LNCAP (cell line): Measurements from ENCODE around the gene ZNF474.

ENCODE experiments used
- TF ChIP-seq, protein P1 (sequence below): fragments of 450-650 bp; IDR thresholded peaks from 2 replicates; pipeline ENCODE4 v1.5.1; 2017; ENCODE audit warnings: mild to moderate bottlenecking

Gene ZNF474

DNA sequence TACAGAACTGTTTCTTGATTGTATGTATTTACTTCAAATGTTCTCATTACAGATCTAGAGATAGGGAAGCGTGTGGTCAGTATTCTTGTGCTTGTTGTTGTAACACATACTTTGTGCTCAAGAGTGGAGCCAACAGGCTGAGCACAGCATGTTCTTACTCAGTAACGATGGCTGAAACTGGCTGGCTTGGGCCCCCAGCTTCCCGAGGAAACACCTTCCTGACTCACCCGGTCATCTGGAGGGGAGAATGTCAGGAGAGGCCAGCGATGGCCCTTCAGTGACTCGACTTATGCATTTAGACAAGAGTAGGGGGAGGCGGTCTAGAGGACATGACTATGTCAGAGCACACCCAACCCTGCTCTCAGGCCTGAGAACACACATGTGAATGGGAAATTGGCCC is 25.6 kb downstream of the ZNF474 start:
- TF ChIP-seq, protein P1, sequence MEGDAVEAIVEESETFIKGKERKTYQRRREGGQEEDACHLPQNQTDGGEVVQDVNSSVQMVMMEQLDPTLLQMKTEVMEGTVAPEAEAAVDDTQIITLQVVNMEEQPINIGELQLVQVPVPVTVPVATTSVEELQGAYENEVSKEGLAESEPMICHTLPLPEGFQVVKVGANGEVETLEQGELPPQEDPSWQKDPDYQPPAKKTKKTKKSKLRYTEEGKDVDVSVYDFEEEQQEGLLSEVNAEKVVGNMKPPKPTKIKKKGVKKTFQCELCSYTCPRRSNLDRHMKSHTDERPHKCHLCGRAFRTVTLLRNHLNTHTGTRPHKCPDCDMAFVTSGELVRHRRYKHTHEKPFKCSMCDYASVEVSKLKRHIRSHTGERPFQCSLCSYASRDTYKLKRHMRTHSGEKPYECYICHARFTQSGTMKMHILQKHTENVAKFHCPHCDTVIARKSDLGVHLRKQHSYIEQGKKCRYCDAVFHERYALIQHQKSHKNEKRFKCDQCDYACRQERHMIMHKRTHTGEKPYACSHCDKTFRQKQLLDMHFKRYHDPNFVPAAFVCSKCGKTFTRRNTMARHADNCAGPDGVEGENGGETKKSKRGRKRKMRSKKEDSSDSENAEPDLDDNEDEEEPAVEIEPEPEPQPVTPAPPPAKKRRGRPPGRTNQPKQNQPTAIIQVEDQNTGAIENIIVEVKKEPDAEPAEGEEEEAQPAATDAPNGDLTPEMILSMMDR = no peak

DNA sequence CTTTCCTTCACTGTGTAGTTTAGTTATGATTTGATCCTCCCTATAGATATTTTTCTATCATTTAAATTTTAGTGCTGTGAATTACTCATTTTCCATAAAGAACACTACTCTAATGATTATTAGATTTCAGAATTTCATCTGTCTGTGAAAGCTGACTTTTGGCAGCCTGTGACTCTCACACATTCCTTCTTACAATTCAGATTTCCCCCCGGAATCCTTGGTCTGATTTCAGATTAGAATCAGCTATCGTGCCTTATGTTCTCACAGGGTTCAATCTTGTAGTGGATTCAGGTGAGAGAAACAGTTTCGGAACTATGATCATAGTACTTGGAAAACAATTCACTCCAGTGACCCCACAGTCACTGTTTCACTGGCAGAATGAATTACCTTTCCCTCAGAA is 26.2 kb downstream of the ZNF474 start:
- TF ChIP-seq, protein P1 = no peak

DNA sequence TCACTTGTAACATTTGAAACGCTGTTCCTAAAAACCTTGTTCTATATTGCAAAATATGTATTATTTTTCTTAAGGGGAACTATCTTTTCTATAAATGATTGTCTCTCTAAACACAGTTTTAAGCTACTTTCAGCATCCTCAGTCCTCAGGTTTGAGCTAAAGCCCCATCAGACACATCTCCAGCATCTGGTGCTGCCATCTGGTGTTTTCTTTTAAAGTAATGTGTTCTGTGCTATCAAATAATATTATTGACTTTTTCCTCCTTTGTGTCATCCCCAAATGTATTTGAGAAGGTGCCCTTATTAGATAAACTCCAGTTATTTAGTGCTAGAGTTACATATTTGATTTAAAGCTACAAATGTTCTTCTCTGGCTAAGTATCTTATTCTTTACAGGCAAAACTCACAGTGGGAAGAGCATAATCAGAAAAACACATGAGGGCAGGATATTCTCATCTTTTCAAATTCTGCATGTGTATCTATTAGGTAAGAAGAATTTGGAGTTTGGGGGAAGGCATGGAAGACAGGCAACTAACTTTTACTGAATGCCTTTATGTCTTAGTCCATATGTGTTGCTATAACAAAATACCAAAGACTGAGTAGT is 27.5 kb downstream of the ZNF474 start:
- TF ChIP-seq, protein P1 = peak; percentile 45; the same call in 1 of the 2 replicates

DNA sequence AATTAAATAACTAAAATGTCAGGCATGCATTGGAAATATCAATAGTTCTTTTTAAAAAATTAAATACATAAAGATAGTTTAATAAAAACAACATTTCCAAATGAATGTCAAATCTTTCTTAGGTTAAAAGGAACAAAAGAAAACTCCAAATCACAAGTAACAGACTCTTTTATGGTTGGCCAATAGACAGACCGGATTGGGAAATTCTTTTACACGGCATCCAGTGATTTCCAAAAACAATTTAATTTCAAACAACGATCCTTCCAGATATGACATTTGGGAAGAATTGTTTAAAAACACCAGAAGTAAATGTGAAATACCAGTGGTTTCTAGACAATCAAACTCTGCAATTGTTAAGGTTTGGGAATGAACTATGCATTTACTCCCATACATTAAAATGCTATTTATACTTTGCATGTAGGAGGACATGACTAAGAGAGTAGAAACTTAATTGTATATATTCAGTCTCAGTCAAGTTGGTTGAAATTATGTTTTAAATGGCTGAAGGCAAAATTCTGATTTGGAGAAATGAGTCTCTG is 32.8 kb downstream of the ZNF474 start:
- TF ChIP-seq, protein P1 = no peak

DNA sequence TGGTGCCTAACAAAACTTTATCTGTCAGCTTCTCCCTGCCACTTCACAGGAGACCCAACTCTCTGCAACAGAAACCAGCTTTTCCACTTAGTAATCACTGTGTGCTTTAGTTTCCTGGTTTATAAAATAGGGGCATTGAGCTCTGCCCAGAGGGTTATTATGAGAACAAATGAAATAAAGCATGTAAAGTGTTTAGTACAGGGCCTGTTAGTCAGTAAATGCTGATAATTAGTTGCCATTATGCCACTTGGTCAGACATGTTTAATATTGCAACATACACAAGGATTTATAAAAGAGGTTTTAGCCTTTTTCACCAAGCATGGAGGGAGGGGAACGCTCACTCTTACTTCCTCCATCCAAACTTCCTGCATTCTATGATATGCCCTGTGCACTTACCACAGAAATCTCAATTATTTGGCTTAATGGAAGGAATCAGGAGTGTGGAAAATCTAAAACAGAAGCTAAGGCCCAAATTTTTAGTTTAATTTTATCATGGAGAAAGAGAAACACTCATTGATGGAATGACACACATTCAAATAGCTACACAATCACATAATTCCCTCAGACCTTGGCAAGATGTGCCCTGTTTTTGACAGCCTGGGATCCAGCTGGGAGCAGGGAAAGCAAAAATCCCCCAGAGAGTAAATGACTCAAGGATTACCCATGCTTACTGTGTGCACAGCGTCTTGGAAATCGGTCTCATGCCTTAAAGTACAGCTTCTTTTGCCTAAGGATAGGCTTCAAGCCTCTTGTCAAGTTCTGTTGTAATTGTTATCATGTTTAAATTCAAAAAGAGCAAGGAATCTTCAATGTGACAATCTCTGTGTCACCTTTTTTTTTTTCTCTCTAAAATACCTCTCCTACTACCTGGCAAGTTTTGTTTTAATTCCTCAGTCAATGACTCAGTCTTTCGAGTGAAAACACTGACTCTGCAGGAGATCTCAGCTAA is 34.0 kb downstream of the ZNF474 start:
- TF ChIP-seq, protein P1 = no peak

DNA sequence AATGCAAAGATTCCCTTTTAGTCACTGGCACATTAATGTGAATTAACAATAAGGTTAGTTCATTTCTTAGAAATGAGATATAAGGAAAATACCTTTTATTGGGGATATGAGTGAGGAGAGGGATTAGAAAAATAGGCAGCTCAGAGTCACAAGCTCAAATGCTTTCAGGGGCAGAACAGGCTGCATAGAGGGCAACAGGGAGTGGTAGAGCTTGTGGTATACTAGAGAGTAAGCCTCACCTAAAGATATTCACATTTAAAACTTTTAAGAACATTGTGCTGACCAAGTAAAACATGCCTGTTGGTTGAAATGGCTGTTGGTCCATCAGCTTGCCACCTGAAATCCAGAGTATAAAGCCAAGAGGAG is 34.7 kb downstream of the ZNF474 start:
- TF ChIP-seq, protein P1 = no peak

DNA sequence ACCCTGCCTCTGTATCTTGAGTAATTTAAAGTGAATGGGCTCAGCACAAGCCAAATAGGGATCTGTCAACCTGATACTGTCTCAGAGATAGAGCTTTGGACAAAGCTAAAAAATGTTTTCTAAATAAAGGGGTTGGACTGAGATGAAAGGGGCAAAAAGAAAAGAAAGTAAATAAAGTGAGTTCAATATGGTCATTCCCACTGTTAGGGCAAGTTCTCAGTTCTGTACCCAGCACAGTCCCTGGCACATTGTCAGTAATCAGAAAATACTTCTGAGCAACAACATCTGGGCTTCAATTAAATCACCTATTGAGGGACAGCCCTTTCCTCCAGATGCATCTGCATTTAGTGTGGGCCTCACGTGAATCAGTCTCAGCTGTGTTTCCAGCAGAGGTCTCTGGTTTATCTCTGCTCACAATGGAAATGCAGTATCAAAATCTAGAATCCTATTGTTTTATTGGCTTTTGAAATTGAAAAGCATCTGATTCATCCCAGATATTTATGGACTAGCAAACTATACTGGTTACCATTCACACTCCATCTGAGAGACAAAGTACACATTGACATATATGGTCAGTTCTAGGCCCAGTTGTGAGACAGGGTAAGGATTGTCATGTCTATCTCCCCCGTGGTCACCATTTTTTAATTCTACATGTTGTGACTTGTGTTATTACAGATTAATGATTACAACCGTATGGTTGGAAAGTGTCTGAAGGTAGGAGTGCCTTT is 35.6 kb downstream of the ZNF474 start:
- TF ChIP-seq, protein P1 = no peak
